H1 (cell line): ENCODE data around the gene OSBPL9. TPM values are rescaled to one million over a fixed set of nuclear protein-coding genes. Genes with fewer than 3 reads are reported as not detected.

ENCODE experiments used
- KDM4A ChIP-seq: IDR thresholded peaks from one replicate; pipeline ENCODE4 v1.7.1; 2012; ENCODE audit warnings: low read depth, mild to moderate bottlenecking, moderate library complexity, low read length, inconsistent platforms; ENCODE audit not compliant: severe bottlenecking
- RNF2 ChIP-seq: fragments of 200-900, 300-1000 bp; sonication (generic); IDR thresholded peaks from 2 replicates; pipeline ENCODE4 v1.7.1; 2016; ENCODE audit warnings: borderline replicate concordance, low read depth, mild to moderate bottlenecking, antibody characterized with exemption, low read length; ENCODE audit not compliant: poor library complexity, severe bottlenecking; ENCODE audit errors: missing control alignments
- polyA plus RNA-seq, 7 experiments: library from polyadenylated mRNA; depleted of rRNA in 3 of 7; stranded (reverse) in 5 of 7; unstranded in 2 of 7; fragments of >200 nt in 5 of 7; fragments of 200-250 nt in 2 of 7; gene quantifications; 1 replicate in 5 of 7; 2 replicates in 1 of 7; 4 replicates in 1 of 7; pipeline versions ENCODE4 v1.2.1 to v1.2.3, GENCODE V29; 2011 to 2013; ENCODE audit warnings: missing spikeins in 2 of 7, mixed read lengths in 2 of 7
- total RNA-seq: library from RNA; stranded (reverse); fragmentation: NEBNext Ultra II Directional; extraction: Animal tissue kit (Norgen Biotek cat#: 25700); gene quantifications from 2 replicates; pipeline ENCODE4 v1.2.1, GENCODE V29; 2021

OSBPL9 gene
- total and polyA plus RNA-seq, 2 of the 8 experiments (the other 6 are each of a cell fraction or from before 2014, with no cell fraction given): 58.2 to 71.6 TPM

GRCh38 chr1:51648180-51649109 is 31.6 kb downstream of the OSBPL9 start (continued):
- TF ChIP-seq RNF2 (no peak), KDM4A (no peak)
